ENCODE measurements around the gene IRAK2.

GRCh38 chr3:10278501-10278900, 113.8 kb downstream of the IRAK2 start:
- TF ChIP-seq POLR2A (IDR thresholded peaks at IDR 0.05) (no peak), CTCF (IDR thresholded peaks at IDR 0.05) (no peak)

All from right lobe of liver (tissue), 4 donors.